IMR-90 (cell line): ENCODE measurements around the gene RANBP3. TPM values are rescaled to one million over a fixed set of nuclear protein-coding genes. Genes with fewer than 3 reads are reported as not detected.
"Not testable (repeated sequence)": the region's sequence is repeated elsewhere in the genome, so short reads cannot be mapped to it uniquely, and the experiment has no call there.

ENCODE experiments used
- ATAC-seq: fragments of 200-7000 bp; cut with Tn5 transposase; 2 replicates; pipeline ENCODE4 v1.9.1; 2020; ENCODE audit warnings: low read depth, mild to moderate bottlenecking, moderate library complexity
- BruUV-seq: library from RNA; stranded (reverse); fragments of 400-500 nt; replicated peaks from 2 replicates; lab custom pipeline; 2021; lab: Mats Ljungman, UMichigan
- CTCF ChIA-PET: fragments of 300-600 bp; formaldehyde crosslinking; extraction: SDS; loops from one replicate; lab custom pipeline; 2021; ENCODE audit warnings: antibody characterized with exemption; lab: Yijun Ruan, JAX
- POLR2A ChIA-PET: fragments of 300-600 bp; sonication (Branson Sonifier 250); formaldehyde crosslinking; loops from one replicate; lab custom pipeline; 2022; ENCODE audit warnings: antibody characterized with exemption; ENCODE audit not compliant: unreplicated experiment; lab: Charles Lee
- DNase-seq: peaks from one replicate; pipeline ENCODE4 v3.0.0; 2013
- H2AFZ ChIP-seq: replicated peaks from 2 replicates; pipeline ENCODE3; 2013; ENCODE audit warnings: low read length, mild to moderate bottlenecking; ENCODE audit not compliant: poor library complexity
- H2AK5ac ChIP-seq: 2 replicates; pipeline ENCODE4 v1.6.1; 2013; ENCODE audit warnings: low read depth, low read length, inconsistent platforms
- H2AK9ac ChIP-seq: replicated peaks from 2 replicates; pipeline ENCODE3; 2013; ENCODE audit warnings: mild to moderate bottlenecking, low read depth, low read length, moderate library complexity; ENCODE audit not compliant: poor library complexity
- H2BK120ac ChIP-seq: 2 replicates; pipeline ENCODE4 v1.6.1; 2013; ENCODE audit warnings: low read depth, low read length, inconsistent platforms
- H2BK15ac ChIP-seq: 3 replicates; pipeline ENCODE4 v1.6.1; 2013; ENCODE audit warnings: low read depth, low read length, inconsistent platforms
- H2BK20ac ChIP-seq: 2 replicates; pipeline ENCODE4 v1.6.1; 2013; ENCODE audit warnings: low read depth, mild to moderate bottlenecking, inconsistent platforms, low read length, moderate library complexity
- H2BK5ac ChIP-seq: 2 replicates; pipeline ENCODE4 v1.6.1; 2013; ENCODE audit warnings: mild to moderate bottlenecking, low read depth, low read length, inconsistent platforms; ENCODE audit not compliant: poor library complexity, severe bottlenecking
- H3K14ac ChIP-seq: replicated peaks from 2 replicates; pipeline ENCODE4 v1.6.1; 2013; ENCODE audit warnings: low read depth, low read length, inconsistent platforms
- H3K18ac ChIP-seq: 2 replicates; pipeline ENCODE4 v1.6.1; 2013; ENCODE audit warnings: low read depth, low read length, control low read depth
- H3K23ac ChIP-seq: 2 replicates; pipeline ENCODE4 v1.6.1; 2013; ENCODE audit warnings: low read depth, low read length, inconsistent platforms
- H3K27ac ChIP-seq: 2 replicates; pipeline ENCODE4 v1.5.1; 2013; ENCODE audit warnings: mild to moderate bottlenecking, control low read depth, low read length; ENCODE audit not compliant: insufficient read depth
- H3K27me3 ChIP-seq: 2 replicates; pipeline ENCODE4 v1.6.1; 2013; ENCODE audit warnings: low read length; ENCODE audit not compliant: control insufficient read depth, insufficient read depth
- H3K36me3 ChIP-seq: 2 replicates; pipeline ENCODE4 v1.6.1; 2013; ENCODE audit warnings: low read length, mixed read lengths; ENCODE audit not compliant: control insufficient read depth, insufficient read depth
- H3K4ac ChIP-seq: 2 replicates; pipeline ENCODE4 v1.6.1; 2013; ENCODE audit warnings: low read depth, low read length, inconsistent platforms
- H3K4me1 ChIP-seq: 2 replicates; pipeline ENCODE4 v1.6.1; 2013; ENCODE audit warnings: low read length, mixed read lengths; ENCODE audit not compliant: control insufficient read depth, insufficient read depth
- H3K4me2 ChIP-seq: 2 replicates; pipeline ENCODE4 v1.6.1; 2013; ENCODE audit warnings: low read depth, mild to moderate bottlenecking, control low read depth, low read length, moderate library complexity
- H3K4me3 ChIP-seq: 2 replicates; pipeline ENCODE4 v1.5.1; 2013; ENCODE audit warnings: low read depth, mild to moderate bottlenecking, control low read depth, low read length, moderate library complexity; ENCODE audit not compliant: insufficient read depth
- H3K56ac ChIP-seq: 2 replicates; pipeline ENCODE4 v1.6.1; 2013; ENCODE audit warnings: low read length, inconsistent platforms; ENCODE audit not compliant: insufficient read depth; ENCODE audit errors: extremely low read depth
- H3K79me1 ChIP-seq, 2 experiments: 2 replicates each; pipeline ENCODE4 v1.6.1; 2013; ENCODE audit warnings: low read length in 2 of 2, inconsistent platforms in 1 of 2, low read depth in 1 of 2
- H3K9ac ChIP-seq: 2 replicates; pipeline ENCODE4 v1.6.1; 2013; ENCODE audit warnings: low read depth, low read length, control low read depth
- H3K9me1 ChIP-seq: 2 replicates; pipeline ENCODE4 v1.6.1; 2013; ENCODE audit warnings: low read length, inconsistent platforms; ENCODE audit not compliant: insufficient read depth
- H3K9me3 ChIP-seq: 2 replicates; pipeline ENCODE4 v1.6.1; 2013; ENCODE audit warnings: low read length; ENCODE audit not compliant: control insufficient read depth, insufficient read depth
- H4K20me1 ChIP-seq: 2 replicates; pipeline ENCODE4 v1.6.1; 2013; ENCODE audit warnings: low read length, inconsistent platforms; ENCODE audit not compliant: insufficient read depth
- H4K5ac ChIP-seq: 2 replicates; pipeline ENCODE4 v1.6.1; 2013; ENCODE audit warnings: mild to moderate bottlenecking, low read depth, low read length, control low read depth
- H4K8ac ChIP-seq, 2 experiments: 2 replicates each; pipeline ENCODE4 v1.6.1; 2013; ENCODE audit warnings: low read depth in 2 of 2, low read length in 2 of 2, control low read depth in 1 of 2, inconsistent platforms in 1 of 2
- H4K91ac ChIP-seq: 2 replicates; pipeline ENCODE4 v1.6.1; 2013; ENCODE audit warnings: low read depth, low read length, inconsistent platforms; ENCODE audit not compliant: insufficient read depth
- WGBS, 2 experiments: methylation state at CpG; one replicate each; pipeline versions ENCODE4 v1.1.5 to v1.1.7; 2013; ENCODE audit warnings: missing lambda C conversion rate in 2 of 2; ENCODE audit not compliant: insufficient read length in 1 of 2; ENCODE audit errors: extremely low coverage in 2 of 2; 5-methylcytosine and 5-hydroxymethylcytosine counted together
- dilution Hi-C: fragments of 300-500 bp; cut with HindIII; formaldehyde crosslinking; loops from one replicate; pipeline ENCODE4 v1.14.3; 2018; ENCODE audit warnings: low sequenced_read_pairs; ENCODE audit not compliant: unreplicated experiment
- in situ Hi-C: fragments of 300-500 bp; cut with MboI; formaldehyde crosslinking; loops from 3 replicates; pipeline ENCODE4 v1.14.3; 2019; ENCODE audit warnings: low sequenced_read_pairs, inconsistent platforms, mixed read lengths
- intact Hi-C: fragments of 100-400 bp; cut with micrococcal nuclease; formaldehyde crosslinking; loops from 2 replicates; pipeline ENCODE4 v1.10.0; 2022
- polyA plus RNA-seq, 3 experiments: library from polyadenylated mRNA; depleted of rRNA; stranded (reverse); fragments of >200 nt; gene quantifications; 2 replicates each; pipeline ENCODE4 v1.2.3, GENCODE V29; 2012; ENCODE audit warnings: low replicate concordance in 1 of 3
- total RNA-seq: library from RNA; depleted of rRNA; stranded (reverse); fragments of >200 nt; gene quantifications from 2 replicates; pipeline ENCODE4 v1.2.3, GENCODE V29; 2012

Gene RANBP3
- total and polyA plus RNA-seq, 2 of the 4 experiments (the other 2 are of a cell fraction), result 42.5 to 111 TPM

- H2AK5ac ChIP-seq, result peak overlapping the region; percentile 44; the same call in 1 of the 2 replicates
- H2BK120ac ChIP-seq, H2BK5ac ChIP-seq, H3K4me2 ChIP-seq, BruUV-seq, ATAC-seq, POLR2A ChIA-PET, H3K79me1 ChIP-seq, H3K4me1 ChIP-seq, H4K20me1 ChIP-seq, H2AK9ac ChIP-seq, H2AFZ ChIP-seq, CTCF ChIA-PET, H4K5ac ChIP-seq, dilution Hi-C loops, H3K27ac ChIP-seq, H3K14ac ChIP-seq, H3K27me3 ChIP-seq, DNase-seq, H2BK20ac ChIP-seq, H3K9me3 ChIP-seq, H4K8ac ChIP-seq, H3K4ac ChIP-seq, H3K56ac ChIP-seq, H3K23ac ChIP-seq, H3K4me3 ChIP-seq, H3K18ac ChIP-seq, H3K9me1 ChIP-seq, H3K36me3 ChIP-seq, H4K91ac ChIP-seq, H3K9ac ChIP-seq, H2BK15ac ChIP-seq: not testable (repeated sequence)
- WGBS, 2 experiments, result 97% methylated on average over 17 of the region's 27 CpGs; no CpG with 5 or more reads in 1 of the 2 experiments
- intact Hi-C loops (loop anchor here (5.0 kb wide), 1 partner anchor 222 kb away; no protein-coding TSS in a partner anchor), in situ Hi-C loops (loop anchor here (10.0 kb wide), 1 partner anchor 220 kb away; the partner anchor contains the start of gene NRTN)
Observed at GRCh38 chr19:6024756-6025155, 46.8 kb upstream of the RANBP3 start.
